Panc1 (cell line): ENCODE results near the gene RANBP17.

Experiments used
- POLR2AphosphoS5 ChIP-seq: IDR thresholded peaks from 2 replicates; pipeline ENCODE4 v1.6.1; 2012; ENCODE audit warnings: mild to moderate bottlenecking, low read depth, low read length, moderate library complexity
- SIN3A ChIP-seq: IDR thresholded peaks from 2 replicates; pipeline ENCODE4 v1.6.1; 2012; ENCODE audit warnings: low read depth, mild to moderate bottlenecking, low read length, moderate library complexity, borderline replicate concordance; ENCODE audit not compliant: insufficient read depth
- TF ChIP-seq, protein P1 (sequence below): fragments of 450-650 bp; IDR thresholded peaks from 2 replicates; pipeline ENCODE4 v1.5.1; 2017; ENCODE audit warnings: mild to moderate bottlenecking
- TF ChIP-seq, protein P2 (sequence below), 2 experiments: IDR thresholded peaks; 2 replicates each; pipeline ENCODE4 v1.6.1; 2011 to 2012; ENCODE audit warnings: low read depth in 2 of 2, control low read depth in 1 of 2, low read length in 1 of 2, mild to moderate bottlenecking in 1 of 2, moderate library complexity in 1 of 2; ENCODE audit not compliant: insufficient read depth in 1 of 2

DNA sequence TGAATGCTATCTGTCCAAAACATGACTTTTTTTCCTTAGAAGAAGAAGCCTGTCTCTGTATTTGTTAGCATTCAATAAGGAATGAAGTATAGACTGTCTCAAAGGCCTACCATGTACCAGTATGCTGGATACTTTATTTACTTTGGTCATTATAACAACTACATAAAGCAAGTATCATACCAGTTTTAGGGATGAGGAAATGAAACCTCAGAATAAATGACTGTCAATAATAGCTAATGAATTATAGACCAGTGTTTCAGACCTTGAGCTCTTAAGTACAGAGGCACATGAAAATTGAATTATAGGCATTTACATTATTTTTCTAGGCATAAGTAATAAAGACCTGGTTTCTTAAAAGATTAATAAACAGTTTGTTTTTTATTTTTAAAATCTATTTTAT lies 280.8 kb downstream of the RANBP17 start:
- TF ChIP-seq, protein P1, sequence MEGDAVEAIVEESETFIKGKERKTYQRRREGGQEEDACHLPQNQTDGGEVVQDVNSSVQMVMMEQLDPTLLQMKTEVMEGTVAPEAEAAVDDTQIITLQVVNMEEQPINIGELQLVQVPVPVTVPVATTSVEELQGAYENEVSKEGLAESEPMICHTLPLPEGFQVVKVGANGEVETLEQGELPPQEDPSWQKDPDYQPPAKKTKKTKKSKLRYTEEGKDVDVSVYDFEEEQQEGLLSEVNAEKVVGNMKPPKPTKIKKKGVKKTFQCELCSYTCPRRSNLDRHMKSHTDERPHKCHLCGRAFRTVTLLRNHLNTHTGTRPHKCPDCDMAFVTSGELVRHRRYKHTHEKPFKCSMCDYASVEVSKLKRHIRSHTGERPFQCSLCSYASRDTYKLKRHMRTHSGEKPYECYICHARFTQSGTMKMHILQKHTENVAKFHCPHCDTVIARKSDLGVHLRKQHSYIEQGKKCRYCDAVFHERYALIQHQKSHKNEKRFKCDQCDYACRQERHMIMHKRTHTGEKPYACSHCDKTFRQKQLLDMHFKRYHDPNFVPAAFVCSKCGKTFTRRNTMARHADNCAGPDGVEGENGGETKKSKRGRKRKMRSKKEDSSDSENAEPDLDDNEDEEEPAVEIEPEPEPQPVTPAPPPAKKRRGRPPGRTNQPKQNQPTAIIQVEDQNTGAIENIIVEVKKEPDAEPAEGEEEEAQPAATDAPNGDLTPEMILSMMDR = no peak
- no peak for TF ChIP-seq POLR2AphosphoS5
- TF ChIP-seq SIN3A = no peak
- TF ChIP-seq, protein P2, sequence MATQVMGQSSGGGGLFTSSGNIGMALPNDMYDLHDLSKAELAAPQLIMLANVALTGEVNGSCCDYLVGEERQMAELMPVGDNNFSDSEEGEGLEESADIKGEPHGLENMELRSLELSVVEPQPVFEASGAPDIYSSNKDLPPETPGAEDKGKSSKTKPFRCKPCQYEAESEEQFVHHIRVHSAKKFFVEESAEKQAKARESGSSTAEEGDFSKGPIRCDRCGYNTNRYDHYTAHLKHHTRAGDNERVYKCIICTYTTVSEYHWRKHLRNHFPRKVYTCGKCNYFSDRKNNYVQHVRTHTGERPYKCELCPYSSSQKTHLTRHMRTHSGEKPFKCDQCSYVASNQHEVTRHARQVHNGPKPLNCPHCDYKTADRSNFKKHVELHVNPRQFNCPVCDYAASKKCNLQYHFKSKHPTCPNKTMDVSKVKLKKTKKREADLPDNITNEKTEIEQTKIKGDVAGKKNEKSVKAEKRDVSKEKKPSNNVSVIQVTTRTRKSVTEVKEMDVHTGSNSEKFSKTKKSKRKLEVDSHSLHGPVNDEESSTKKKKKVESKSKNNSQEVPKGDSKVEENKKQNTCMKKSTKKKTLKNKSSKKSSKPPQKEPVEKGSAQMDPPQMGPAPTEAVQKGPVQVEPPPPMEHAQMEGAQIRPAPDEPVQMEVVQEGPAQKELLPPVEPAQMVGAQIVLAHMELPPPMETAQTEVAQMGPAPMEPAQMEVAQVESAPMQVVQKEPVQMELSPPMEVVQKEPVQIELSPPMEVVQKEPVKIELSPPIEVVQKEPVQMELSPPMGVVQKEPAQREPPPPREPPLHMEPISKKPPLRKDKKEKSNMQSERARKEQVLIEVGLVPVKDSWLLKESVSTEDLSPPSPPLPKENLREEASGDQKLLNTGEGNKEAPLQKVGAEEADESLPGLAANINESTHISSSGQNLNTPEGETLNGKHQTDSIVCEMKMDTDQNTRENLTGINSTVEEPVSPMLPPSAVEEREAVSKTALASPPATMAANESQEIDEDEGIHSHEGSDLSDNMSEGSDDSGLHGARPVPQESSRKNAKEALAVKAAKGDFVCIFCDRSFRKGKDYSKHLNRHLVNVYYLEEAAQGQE (IDR thresholded peaks at IDR 0.05; ENCODE audit: insufficient read depth in 1 of 2, low read depth in 2 of 2, low read length in 1 of 2) = no peak
